ENCODE data around the gene PRR14L. TPM values are rescaled to one million over a fixed set of nuclear protein-coding genes. Genes with fewer than 3 reads are reported as not detected.
"Not testable (repeated sequence)": the region's sequence is repeated elsewhere in the genome, so short reads cannot be mapped to it uniquely, and the experiment has no call there.

Gene PRR14L
- total RNA-seq (2013), result 26.9 TPM
- 10 to 100 TPM; 13.2 to 41.4 (median 14.6) TPM for polyA plus RNA-seq
- 15.9 and 26.4 TPM in 2 replicates for polyA minus RNA-seq
- 58.9 to 114 (median 84.6) reads per million in 11 experiments for total RNA-seq

- TF ChIP-seq, protein P1, sequence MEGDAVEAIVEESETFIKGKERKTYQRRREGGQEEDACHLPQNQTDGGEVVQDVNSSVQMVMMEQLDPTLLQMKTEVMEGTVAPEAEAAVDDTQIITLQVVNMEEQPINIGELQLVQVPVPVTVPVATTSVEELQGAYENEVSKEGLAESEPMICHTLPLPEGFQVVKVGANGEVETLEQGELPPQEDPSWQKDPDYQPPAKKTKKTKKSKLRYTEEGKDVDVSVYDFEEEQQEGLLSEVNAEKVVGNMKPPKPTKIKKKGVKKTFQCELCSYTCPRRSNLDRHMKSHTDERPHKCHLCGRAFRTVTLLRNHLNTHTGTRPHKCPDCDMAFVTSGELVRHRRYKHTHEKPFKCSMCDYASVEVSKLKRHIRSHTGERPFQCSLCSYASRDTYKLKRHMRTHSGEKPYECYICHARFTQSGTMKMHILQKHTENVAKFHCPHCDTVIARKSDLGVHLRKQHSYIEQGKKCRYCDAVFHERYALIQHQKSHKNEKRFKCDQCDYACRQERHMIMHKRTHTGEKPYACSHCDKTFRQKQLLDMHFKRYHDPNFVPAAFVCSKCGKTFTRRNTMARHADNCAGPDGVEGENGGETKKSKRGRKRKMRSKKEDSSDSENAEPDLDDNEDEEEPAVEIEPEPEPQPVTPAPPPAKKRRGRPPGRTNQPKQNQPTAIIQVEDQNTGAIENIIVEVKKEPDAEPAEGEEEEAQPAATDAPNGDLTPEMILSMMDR (IDR thresholded peaks at IDR 0.05), result no peak
- H2AFZ ChIP-seq (ENCODE audit: insufficient read depth, low read depth, low read length, poor library complexity, severe bottlenecking), result peak within 1 kb of the TSS; percentile 93
- H3K27me3 ChIP-seq (ENCODE audit: control insufficient read depth in 2 of 2, insufficient read depth in 2 of 2, low read length in 2 of 2), result no peaks in the 10 kb centered on the region
- H3K27ac ChIP-seq (ENCODE audit: low read depth in 1 of 2, low read length in 2 of 2), result peak within 1 kb of the TSS; percentile 77 to 97
- peak; percentile 93 to 97 (median 96) for DNase-seq
- intact Hi-C loops (cut with micrococcal nuclease), result loop anchor here (5.0 to 10.0 kb wide), 6 partner anchors 72 to 262 kb away; partner anchors contain the start of genes YWHAH (in 2 of the 2), EIF4ENIF1 (in 1 of the 2), PISD (in 1 of the 2) and SFI1 (in 1 of the 2)
- H3K4me3 ChIP-seq (replicated peaks in 1 of 3; ENCODE audit: low read depth in 2 of 3, low read length in 3 of 3), result peak within 1 kb of the TSS; percentile 65 to 98 (median 92)
- H3K36me3 ChIP-seq (replicated peaks in 1 of 2; ENCODE audit: control insufficient read depth in 1 of 2, insufficient read depth in 2 of 2, low read length in 2 of 2), result peaks cover 2 to 7% of the 10 kb centered on the region in 2 donors
- H3K4me1 ChIP-seq (ENCODE audit: control insufficient read depth in 1 of 2, insufficient read depth in 2 of 2, low read length in 2 of 2), result peaks cover 52 to 69% of the 10 kb centered on the region in 2 donors
- WGBS (ENCODE audit: insufficient coverage), result 0% methylated on average over 60 of the region's 62 CpGs
- Mint-ChIP-seq H3K9me3 (no peaks in the 10 kb centered on the region), H3K36me3 (peaks cover 7 to 20% of the 10 kb centered on the region in 2 donors), H3K4me1 (peaks cover 57% of the 10 kb centered on the region), H3K4me3 (peak within 1 kb of the TSS; percentile 90 to 94), H3K27ac (peak within 1 kb of the TSS; percentile 89 to 95 (median 93)), H3K27me3 (ENCODE audit: low read depth in 3 of 3) (peaks cover 0 to 5% (median 0%) of the 10 kb centered on the region in 3 donors)
- H3K79me2 ChIP-seq (ENCODE audit: insufficient read depth, low read length), result peaks cover 60% of the 10 kb centered on the region
- no peaks in the 10 kb centered on the region for H3K9me3 ChIP-seq (replicated peaks in 1 of 2; ENCODE audit: control insufficient read depth in 1 of 2, insufficient read depth in 1 of 2, low read length in 2 of 2)
- peak within 1 kb of the TSS; percentile 89 for H3K4me2 ChIP-seq (replicated peaks; ENCODE audit: extremely low read depth, low read length, poor library complexity, severe bottlenecking)
- H3K9ac ChIP-seq (ENCODE audit: insufficient read depth, low read length, poor library complexity, severe bottlenecking), result peak within 1 kb of the TSS; percentile 99
- peaks cover 11% of the 10 kb centered on the region for H4K20me1 ChIP-seq (ENCODE audit: insufficient read depth, low read length)
Observed at GRCh38 chr22:31749636-31750364, at the start of gene PRR14L. Gene PRR14L (minus strand): TSS chr22:31750132. CDS start chr22:31738860, 11,272 bp downstream.

GRCh38 chr22:31799358-31799757, 49.4 kb upstream of the PRR14L start:
- not testable (repeated sequence) for H3K27me3 ChIP-seq (ENCODE audit: control insufficient read depth in 2 of 2, insufficient read depth in 2 of 2, low read length in 2 of 2)
- H3K36me3 Mint-ChIP-seq, result peaks cover 54 to 87% of the 10 kb centered on the region in 2 donors

More at GRCh38 chr22:31799358-31799757, 49.4 kb upstream of the PRR14L start:
- H3K27me3 Mint-ChIP-seq (ENCODE audit: low read depth in 3 of 3); H3K27ac Mint-ChIP-seq; H2AFZ ChIP-seq (ENCODE audit: insufficient read depth, low read depth, low read length, poor library complexity, severe bottlenecking); intact Hi-C loops (cut with micrococcal nuclease); H4K20me1 ChIP-seq (ENCODE audit: insufficient read depth, low read length); H3K9me3 ChIP-seq (replicated peaks in 1 of 2; ENCODE audit: control insufficient read depth in 1 of 2, insufficient read depth in 1 of 2, low read length in 2 of 2); H3K79me2 ChIP-seq (ENCODE audit: insufficient read depth, low read length); H3K4me3 Mint-ChIP-seq; H3K4me2 ChIP-seq (replicated peaks; ENCODE audit: extremely low read depth, low read length, poor library complexity, severe bottlenecking); H3K27ac ChIP-seq (ENCODE audit: low read depth in 1 of 2, low read length in 2 of 2); H3K9ac ChIP-seq (ENCODE audit: insufficient read depth, low read length, poor library complexity, severe bottlenecking); H3K4me1 ChIP-seq (ENCODE audit: control insufficient read depth in 1 of 2, insufficient read depth in 2 of 2, low read length in 2 of 2); H3K9me3 Mint-ChIP-seq; H3K4me1 Mint-ChIP-seq; DNase-seq; H3K4me3 ChIP-seq (replicated peaks in 1 of 3; ENCODE audit: low read depth in 2 of 3, low read length in 3 of 3): not testable (repeated sequence)
- peaks cover 59 to 86% of the 10 kb centered on the region in 2 donors for H3K36me3 ChIP-seq (replicated peaks in 1 of 2; ENCODE audit: control insufficient read depth in 1 of 2, insufficient read depth in 2 of 2, low read length in 2 of 2)
- 100% methylated on average over 1 of the region's 8 CpGs for WGBS (ENCODE audit: insufficient coverage)

Measured in CD14-positive monocyte (primary cell).